GM23248 (cell line): ENCODE measurements around the gene CDK13. TPM values are rescaled to one million over a fixed set of nuclear protein-coding genes. Genes with fewer than 3 reads are reported as not detected.

Experiments
- DNase-seq: peaks from one replicate; pipeline ENCODE4 v3.0.0-alpha.2; 2015
- H2AFZ ChIP-seq: fragments of 200-600 bp; sonication (generic); 2 replicates; pipeline ENCODE4 v1.6.1; 2016; ENCODE audit warnings: antibody characterized with exemption
- H3F3A ChIP-seq: fragments of 200-600 bp; sonication (generic); 2 replicates; pipeline ENCODE4 v1.6.1; 2016; ENCODE audit warnings: mild to moderate bottlenecking, antibody characterized with exemption, mixed run types; ENCODE audit not compliant: insufficient read depth
- H3K27ac ChIP-seq: fragments of 200-600 bp; sonication (generic); 2 replicates; pipeline ENCODE4 v1.5.1; 2016; ENCODE audit warnings: mild to moderate bottlenecking
- H3K27me3 ChIP-seq: fragments of 200-600 bp; sonication (generic); replicated peaks from 2 replicates; pipeline ENCODE4 v1.6.1; 2016; ENCODE audit warnings: mild to moderate bottlenecking; ENCODE audit not compliant: insufficient read depth
- H3K36me3 ChIP-seq: fragments of 200-600 bp; sonication (generic); 2 replicates; pipeline ENCODE4 v1.6.1; 2016; ENCODE audit warnings: low read depth, mild to moderate bottlenecking
- H3K4me1 ChIP-seq: fragments of 200-600 bp; sonication (generic); 2 replicates; pipeline ENCODE4 v1.6.1; 2016; ENCODE audit warnings: mild to moderate bottlenecking; ENCODE audit not compliant: insufficient read depth
- H3K4me2 ChIP-seq: fragments of 200-600 bp; sonication (generic); one replicate; pipeline ENCODE4 v1.6.1; 2016; ENCODE audit warnings: mild to moderate bottlenecking; ENCODE audit not compliant: unreplicated experiment
- H3K4me3 ChIP-seq: fragments of 200-600 bp; sonication (generic); 2 replicates; pipeline ENCODE4 v1.5.1; 2016; ENCODE audit warnings: mild to moderate bottlenecking
- H3K79me2 ChIP-seq: fragments of 200-600 bp; sonication (generic); 2 replicates; pipeline ENCODE4 v1.6.1; 2016; ENCODE audit warnings: mild to moderate bottlenecking; ENCODE audit not compliant: insufficient read depth
- H3K9ac ChIP-seq: fragments of 200-600 bp; sonication (generic); 2 replicates; pipeline ENCODE4 v1.6.1; 2016; ENCODE audit warnings: mild to moderate bottlenecking
- H3K9me2 ChIP-seq: fragments of 200-600 bp; sonication (generic); 2 replicates; pipeline ENCODE4 v1.6.1; 2016; ENCODE audit warnings: mixed run types, mild to moderate bottlenecking, moderate library complexity; ENCODE audit not compliant: insufficient read depth
- H3K9me3 ChIP-seq: fragments of 200-600 bp; sonication (generic); one replicate; pipeline ENCODE4 v1.6.1; 2017; ENCODE audit warnings: low read depth
- H4K20me1 ChIP-seq: fragments of 200-600 bp; sonication (generic); 2 replicates; pipeline ENCODE4 v1.6.0; 2016; ENCODE audit not compliant: insufficient read depth
- EZH2 ChIP-seq: fragments of 200-600 bp; sonication (generic); IDR thresholded peaks from 2 replicates; pipeline ENCODE4 v1.6.1; 2018; ENCODE audit warnings: antibody characterized with exemption, mild to moderate bottlenecking; ENCODE audit not compliant: insufficient read depth, poor library complexity, severe bottlenecking
- EZH2phosphoT487 ChIP-seq: fragments of 200-600 bp; sonication (generic); IDR thresholded peaks from 2 replicates; pipeline ENCODE4 v1.6.1; 2018; ENCODE audit warnings: antibody characterized with exemption, moderate library complexity, mild to moderate bottlenecking, low read depth; ENCODE audit not compliant: insufficient read depth
- WGBS, 2 experiments: methylation state at CpG; one replicate each; pipeline ENCODE4 v1.1.6; 2015 to 2017; ENCODE audit warnings: low lambda C conversion rate in 2 of 2, low coverage in 1 of 2; ENCODE audit errors: missing lambda C conversion rate in 2 of 2; 5-methylcytosine and 5-hydroxymethylcytosine counted together
- in situ Hi-C: fragments of 300-500 bp; cut with MboI; formaldehyde crosslinking; loops from 2 replicates; pipeline ENCODE4 v1.15.0; 2020
- polyA plus RNA-seq: library from polyadenylated mRNA; unstranded; fragments of >200 nt; fragmentation: Nextera tagmentation; extraction: Ambion mirVana; gene quantifications from 2 replicates; pipeline ENCODE4 v1.2.1, GENCODE V29; 2016
- total RNA-seq: library from RNA; depleted of rRNA; stranded (reverse); fragments of >200 nt; shearing (Covaris generic); gene quantifications from 2 replicates; pipeline ENCODE4 v1.2.3, GENCODE V29; 2014

CDK13 gene
- total and polyA plus RNA-seq, 2 experiments from 2014 or later, result 13.3 to 41.4 TPM

- no peak overlapping the region for H3K27ac ChIP-seq
- no peaks in the 10 kb centered on the region for H3K4me1 ChIP-seq
- no peak overlapping the region for H2AFZ ChIP-seq
- no peak overlapping the region for H3K9ac ChIP-seq
- no peaks in the 10 kb centered on the region for H3K27me3 ChIP-seq
- no peak for DNase-seq
- in situ Hi-C loops, result no loop called here
- H3K36me3 ChIP-seq, result peaks cover 41% of the 10 kb centered on the region; the same call in 1 of the 2 replicates
- H3F3A ChIP-seq, result peaks cover 6% of the 10 kb centered on the region; the same call in 1 of the 2 replicates
- no peaks in the 10 kb centered on the region for H3K9me3 ChIP-seq
- H4K20me1 ChIP-seq, result no peaks in the 10 kb centered on the region
- TF ChIP-seq EZH2 (no peak), EZH2phosphoT487 (no peak)
- no peak overlapping the region for H3K4me3 ChIP-seq
- H3K9me2 ChIP-seq, result no peaks in the 10 kb centered on the region
- WGBS, 2 experiments, result 96% methylated on average over 8 of the region's 8 CpGs
- no peaks in the 10 kb centered on the region for H3K79me2 ChIP-seq
- H3K4me2 ChIP-seq, result no peak overlapping the region
Observed at GRCh38 chr7:40093631-40094350, 143.7 kb downstream of the CDK13 start.

- H3F3A ChIP-seq, result peaks cover 6% of the 10 kb centered on the region; the same call in 1 of the 2 replicates
- no peak overlapping the region for H3K27ac ChIP-seq
- no peaks in the 10 kb centered on the region for H3K4me1 ChIP-seq
- H3K9ac ChIP-seq, result no peak overlapping the region
- TF ChIP-seq EZH2phosphoT487, result no peak
- TF ChIP-seq EZH2, result no peak
- H3K79me2 ChIP-seq, result no peaks in the 10 kb centered on the region
- peaks cover 35% of the 10 kb centered on the region; the same call in 1 of the 2 replicates for H3K36me3 ChIP-seq
- 9 to 12% methylated on average over 1 of the region's 1 CpG for WGBS, 2 experiments
- no peaks in the 10 kb centered on the region for H3K9me2 ChIP-seq
- H3K4me3 ChIP-seq, result no peak overlapping the region
- H3K27me3 ChIP-seq, result no peaks in the 10 kb centered on the region
- no peaks in the 10 kb centered on the region for H3K9me3 ChIP-seq
- in situ Hi-C loops, result no loop called here
- no peak overlapping the region for H3K4me2 ChIP-seq
- DNase-seq, result no peak
- no peak overlapping the region for H2AFZ ChIP-seq
- no peaks in the 10 kb centered on the region for H4K20me1 ChIP-seq
Observed at GRCh38 chr7:40095230-40095629, 145.2 kb downstream of the CDK13 start.

GRCh38 chr7:40095695-40096327 lies 145.8 kb downstream of the CDK13 start:
- Histone ChIP-seq H3K27me3 (no peaks in the 10 kb centered on the region), H2AFZ (no peak overlapping the region), H3K36me3 (peaks cover 31% of the 10 kb centered on the region; the same call in 1 of the 2 replicates), H3K4me1 (no peaks in the 10 kb centered on the region), H3K9me2 (no peaks in the 10 kb centered on the region), H3K4me3 (no peak overlapping the region), H3F3A (peaks cover 6% of the 10 kb centered on the region; the same call in 1 of the 2 replicates), H3K9ac (no peak overlapping the region), H4K20me1 (no peaks in the 10 kb centered on the region), H3K27ac (no peak overlapping the region), H3K4me2 (no peak overlapping the region), H3K79me2 (peaks cover under 1% of the 10 kb centered on the region; the same call in 1 of the 2 replicates), H3K9me3 (no peaks in the 10 kb centered on the region)
- WGBS, 2 experiments, result 17 to 18% methylated on average over 1 of the region's 1 CpG
- in situ Hi-C loops, result no loop called here
- TF ChIP-seq EZH2 (no peak), EZH2phosphoT487 (no peak)
- DNase-seq, result no peak

GRCh38 chr7:40097728-40098127 lies 147.7 kb downstream of the CDK13 start:
- in situ Hi-C loops, result no loop called here
- no peaks in the 10 kb centered on the region for H3F3A ChIP-seq
- H3K9me3 ChIP-seq, result no peaks in the 10 kb centered on the region

More at GRCh38 chr7:40097728-40098127, 147.7 kb downstream of the CDK13 start:
- Histone ChIP-seq H3K27ac (no peak overlapping the region), H4K20me1 (no peaks in the 10 kb centered on the region), H3K4me3 (no peak overlapping the region), H3K27me3 (no peaks in the 10 kb centered on the region), H3K9me2 (no peaks in the 10 kb centered on the region), H3K9ac (no peak overlapping the region), H3K79me2 (peaks cover 9% of the 10 kb centered on the region; the same call in 1 of the 2 replicates), H3K36me3 (peaks cover 18% of the 10 kb centered on the region; the same call in 1 of the 2 replicates), H3K4me2 (no peak overlapping the region), H3K4me1 (no peaks in the 10 kb centered on the region), H2AFZ (no peak overlapping the region)
- no peak for DNase-seq
- TF ChIP-seq EZH2 (no peak), EZH2phosphoT487 (no peak)
- 68 to 73% methylated on average over 2 of the region's 2 CpGs for WGBS, 2 experiments
